Peyer's patch (tissue), 4 donors: ENCODE results near the gene WRNIP1. TPM values are rescaled to one million over a fixed set of nuclear protein-coding genes. Genes with fewer than 3 reads are reported as not detected.

Source experiments
- DNase-seq, 3 donors: peaks; one replicate each; pipeline ENCODE4 v3.0.0-alpha.2; 2017 to 2019
- H3K27ac ChIP-seq, 4 donors: fragments of 200-600 bp; sonication (generic); one replicate each; pipeline ENCODE4 v1.5.1; 2016 to 2019
- H3K27me3 ChIP-seq, 2 donors: fragments of 200-600 bp; sonication (generic); one replicate each; pipeline ENCODE4 v1.5.1; 2019
- H3K36me3 ChIP-seq, 3 donors: fragments of 200-600 bp; sonication (generic); one replicate each; pipeline ENCODE4 v1.5.1; 2016 to 2019
- H3K4me1 ChIP-seq, 4 donors: fragments of 200-600 bp; sonication (generic); one replicate each; pipeline ENCODE4 v1.5.1; 2016 to 2019
- H3K4me3 ChIP-seq, 4 donors: fragments of 200-600 bp; sonication (generic); 1 replicate in 3 of 4; 2 replicates in 1 of 4; pipeline ENCODE4 v1.5.1; 2016 to 2019; ENCODE audit warnings: mild to moderate bottlenecking in 1 of 4
- H3K9me3 ChIP-seq, 4 donors: fragments of 200-600 bp; sonication (generic); one replicate each; pipeline ENCODE4 v1.5.1; 2016 to 2019; ENCODE audit warnings: mild to moderate bottlenecking in 1 of 4
- POLR2A ChIP-seq, 2 donors: fragments of 450-650 bp; IDR thresholded peaks; one replicate each; pipeline ENCODE4 v1.5.1; 2017; ENCODE audit warnings: antibody characterized with exemption in 2 of 2, mild to moderate bottlenecking in 2 of 2, moderate library complexity in 2 of 2
- total RNA-seq, 4 donors: library from RNA; depleted of rRNA; stranded (reverse); fragments of >200 nt; gene quantifications; one replicate each; pipeline ENCODE4 v1.1.0, GENCODE V29; 2016
- TF ChIP-seq, protein P1 (sequence below), 6 experiments: fragments of 450-650 bp in 4 of 6; fragments of 200-600 bp in 2 of 6; sonication (generic) in 1 of 6; IDR thresholded peaks; one replicate each; pipeline ENCODE4 v1.5.1; 2017 to 2019; ENCODE audit warnings: antibody characterized with exemption in 6 of 6, mild to moderate bottlenecking in 3 of 6, moderate library complexity in 1 of 6

The WRNIP1 gene
- total RNA-seq, 4 donors from 2014 or later = 34.7 to 48.2 (median 39.6) TPM

DNA sequence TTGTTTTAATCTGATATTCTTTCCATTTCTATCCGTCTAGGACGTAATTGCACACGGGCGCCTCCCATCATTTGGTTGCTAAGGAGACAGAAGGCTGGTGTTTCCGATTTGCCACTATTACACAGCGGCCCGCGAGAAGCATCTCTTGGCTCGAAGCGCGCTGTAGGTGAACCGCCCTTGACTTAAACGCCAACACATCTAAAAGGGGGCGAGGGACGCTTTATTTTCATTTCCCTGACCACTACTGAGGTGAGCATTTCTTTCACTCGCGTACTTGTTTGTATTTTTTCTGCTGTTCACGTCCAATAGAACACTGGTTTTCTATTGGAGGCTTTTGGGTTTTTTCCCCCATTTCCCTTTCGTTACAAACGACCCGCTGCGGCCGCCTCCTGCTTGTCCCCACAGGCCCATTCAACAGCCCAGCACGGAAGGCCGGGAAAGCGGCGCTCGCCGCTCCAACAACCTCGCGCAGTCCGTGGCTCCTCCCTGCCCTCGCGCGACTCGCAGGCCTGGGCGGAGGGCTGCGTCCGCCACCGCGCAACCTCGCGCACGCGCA, 505 bp upstream of the WRNIP1 start:
- Histone ChIP-seq H3K4me1 (peaks cover 0 to 23% (median 5%) of the 10 kb centered on the region in 4 donors), H3K36me3 (no peaks in the 10 kb centered on the region), H3K4me3 (peak overlapping the region; percentile 46 to 69 (median 54)), H3K27ac (peak overlapping the region; percentile 71 to 97 (median 90)), H3K27me3 (no peaks in the 10 kb centered on the region), H3K9me3 (no peaks in the 10 kb centered on the region)
- peak in 2 of 3 donors; percentile 59 to 76 for DNase-seq
- peak in 1 of 2 donors; percentile 2 for TF ChIP-seq POLR2A (IDR thresholded peaks at IDR 0.05)
- TF ChIP-seq, protein P1, sequence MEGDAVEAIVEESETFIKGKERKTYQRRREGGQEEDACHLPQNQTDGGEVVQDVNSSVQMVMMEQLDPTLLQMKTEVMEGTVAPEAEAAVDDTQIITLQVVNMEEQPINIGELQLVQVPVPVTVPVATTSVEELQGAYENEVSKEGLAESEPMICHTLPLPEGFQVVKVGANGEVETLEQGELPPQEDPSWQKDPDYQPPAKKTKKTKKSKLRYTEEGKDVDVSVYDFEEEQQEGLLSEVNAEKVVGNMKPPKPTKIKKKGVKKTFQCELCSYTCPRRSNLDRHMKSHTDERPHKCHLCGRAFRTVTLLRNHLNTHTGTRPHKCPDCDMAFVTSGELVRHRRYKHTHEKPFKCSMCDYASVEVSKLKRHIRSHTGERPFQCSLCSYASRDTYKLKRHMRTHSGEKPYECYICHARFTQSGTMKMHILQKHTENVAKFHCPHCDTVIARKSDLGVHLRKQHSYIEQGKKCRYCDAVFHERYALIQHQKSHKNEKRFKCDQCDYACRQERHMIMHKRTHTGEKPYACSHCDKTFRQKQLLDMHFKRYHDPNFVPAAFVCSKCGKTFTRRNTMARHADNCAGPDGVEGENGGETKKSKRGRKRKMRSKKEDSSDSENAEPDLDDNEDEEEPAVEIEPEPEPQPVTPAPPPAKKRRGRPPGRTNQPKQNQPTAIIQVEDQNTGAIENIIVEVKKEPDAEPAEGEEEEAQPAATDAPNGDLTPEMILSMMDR (IDR thresholded peaks at IDR 0.05) = no peak

DNA sequence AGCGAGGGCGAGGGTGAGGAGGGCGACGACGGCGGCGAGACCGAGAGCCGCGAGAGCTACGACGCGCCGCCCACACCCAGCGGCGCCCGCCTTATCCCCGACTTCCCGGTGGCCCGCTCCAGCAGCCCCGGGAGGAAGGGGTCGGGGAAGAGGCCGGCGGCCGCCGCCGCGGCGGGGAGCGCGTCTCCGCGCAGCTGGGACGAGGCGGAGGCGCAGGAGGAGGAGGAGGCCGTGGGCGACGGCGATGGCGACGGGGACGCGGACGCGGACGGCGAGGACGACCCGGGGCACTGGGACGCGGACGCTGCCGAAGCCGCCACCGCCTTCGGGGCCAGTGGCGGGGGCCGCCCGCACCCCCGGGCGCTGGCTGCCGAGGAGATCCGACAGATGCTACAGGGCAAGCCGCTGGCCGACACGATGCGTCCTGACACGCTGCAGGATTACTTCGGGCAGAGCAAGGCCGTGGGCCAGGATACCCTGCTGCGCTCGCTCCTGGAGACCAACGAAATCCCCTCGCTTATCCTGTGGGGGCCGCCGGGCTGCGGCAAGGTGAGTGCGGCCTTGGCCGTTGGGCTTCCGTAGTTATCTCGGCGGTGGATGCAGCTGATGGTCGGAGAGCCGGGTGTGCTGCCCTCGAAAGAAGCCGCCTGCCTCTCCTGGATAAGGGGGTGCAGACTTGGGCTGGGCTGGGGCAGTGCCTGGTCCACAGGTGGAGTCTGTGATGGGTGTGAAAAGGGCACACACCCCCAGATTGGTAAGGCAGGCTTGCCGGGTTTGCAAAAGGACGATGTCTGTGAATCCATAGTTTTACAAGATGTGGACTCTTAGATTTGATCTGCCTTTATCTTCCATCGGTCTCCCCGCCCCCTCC, 938 bp downstream of the WRNIP1 start:
- H3K36me3 ChIP-seq = peaks cover 0 to 7% (median 0%) of the 10 kb centered on the region in 3 donors
- no peaks in the 10 kb centered on the region for H3K9me3 ChIP-seq
- TF ChIP-seq, protein P1 (IDR thresholded peaks at IDR 0.05) = no peak
- TF ChIP-seq POLR2A (IDR thresholded peaks at IDR 0.05) = no peak
- H3K4me3 ChIP-seq = peak overlapping the region; percentile 69 to 94 (median 82)
- H3K27ac ChIP-seq = peak overlapping the region; percentile 89 to 98 (median 96)
- peak; percentile 38 to 78 (median 65) for DNase-seq
- no peaks in the 10 kb centered on the region for H3K27me3 ChIP-seq
- peaks cover 0 to 30% (median 5%) of the 10 kb centered on the region in 4 donors for H3K4me1 ChIP-seq

DNA sequence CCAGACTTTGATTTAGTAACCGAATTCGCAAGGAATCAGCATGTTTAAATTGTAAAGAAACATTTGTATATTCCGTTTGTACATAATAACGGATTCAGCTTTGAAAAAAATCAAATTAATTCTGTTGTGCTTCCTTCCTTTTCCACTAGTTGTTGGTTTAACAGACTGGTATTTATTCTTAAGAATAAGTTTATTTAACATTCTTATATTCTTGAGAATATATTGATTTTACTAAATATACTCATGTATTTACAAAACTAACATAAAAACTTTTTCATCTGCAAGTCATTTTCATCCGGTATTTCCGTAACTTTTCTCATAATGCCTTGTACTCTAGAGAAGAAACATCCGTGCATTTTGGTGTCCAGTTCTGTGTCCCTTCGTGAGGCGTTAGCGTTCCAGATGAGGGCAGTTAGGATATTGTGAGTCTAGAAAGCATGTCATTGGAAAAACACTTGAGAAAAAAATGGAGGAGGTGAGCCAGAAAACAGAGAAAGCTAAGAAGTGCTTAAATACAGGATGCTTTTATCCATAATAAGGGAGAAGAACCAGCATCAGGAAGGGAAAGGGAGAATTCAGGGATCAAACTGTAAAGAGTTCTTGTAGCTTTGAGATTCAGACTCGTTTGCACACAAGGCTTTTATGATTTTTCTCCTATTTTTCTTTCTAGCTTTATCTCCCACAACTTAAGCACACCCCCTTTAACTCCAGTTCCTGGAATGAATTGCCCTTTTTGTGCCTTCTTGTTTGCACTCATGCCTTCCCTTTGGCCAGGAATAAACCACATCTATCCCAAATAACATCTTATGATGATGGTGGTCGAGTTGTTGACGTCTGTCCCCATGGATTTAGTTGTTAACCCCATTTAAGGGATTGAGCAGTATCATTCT, 1.8 kb downstream of the WRNIP1 start:
- H3K4me1 ChIP-seq = peaks cover 0 to 30% (median 5%) of the 10 kb centered on the region in 4 donors
- H3K27ac ChIP-seq = peak overlapping the region in 2 of 4 donors; percentile 95 to 97

DNA sequence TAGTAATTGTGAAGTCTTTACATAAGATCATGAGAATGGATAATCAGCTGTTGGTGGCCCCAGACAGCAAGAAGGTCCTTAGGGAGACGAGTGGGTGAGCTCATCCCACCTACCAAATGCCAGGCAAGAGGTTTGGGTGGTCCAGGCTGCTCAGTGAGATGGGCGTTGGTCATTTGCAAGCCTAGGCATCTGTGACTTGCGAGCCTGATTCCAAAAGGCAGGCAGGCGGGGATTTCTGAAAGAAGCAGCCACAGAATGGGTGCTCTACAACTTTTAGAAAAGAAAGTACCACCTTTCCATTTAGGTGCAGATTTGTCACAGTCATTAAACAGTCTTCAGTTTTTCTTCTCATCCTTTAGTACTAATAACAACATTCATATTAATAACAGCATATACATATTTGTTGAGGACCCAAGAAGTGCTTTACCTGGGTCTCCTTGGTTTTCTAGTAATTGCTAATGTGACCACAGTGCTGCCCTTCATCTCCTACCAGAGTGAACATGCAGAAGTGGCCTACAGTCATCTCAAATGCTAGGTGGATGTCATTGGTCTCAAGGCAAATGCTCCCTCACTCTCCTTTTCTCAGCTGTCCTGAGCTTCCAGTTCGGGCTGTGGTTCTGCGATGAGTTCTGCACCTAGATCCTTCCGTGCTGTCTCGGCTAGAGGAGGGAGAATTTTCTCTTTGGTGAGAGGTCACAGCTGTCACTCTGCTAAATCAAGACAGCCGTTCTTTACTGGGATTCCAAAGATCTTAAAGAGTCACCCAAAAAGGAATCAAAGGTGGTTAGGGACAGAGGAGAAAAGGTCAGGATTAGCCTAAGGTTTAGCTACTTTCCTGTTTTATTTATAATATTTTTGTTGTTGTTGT, 2.7 kb downstream of the WRNIP1 start:
- H3K27ac ChIP-seq = no peak overlapping the region
- no peaks in the 10 kb centered on the region for H3K9me3 ChIP-seq
- H3K36me3 ChIP-seq = peaks cover 0 to 21% (median 0%) of the 10 kb centered on the region in 3 donors
- DNase-seq = no peak
- TF ChIP-seq POLR2A (IDR thresholded peaks at IDR 0.05) = no peak
- TF ChIP-seq, protein P1 (IDR thresholded peaks at IDR 0.05) = no peak
- H3K4me1 ChIP-seq = peaks cover 0 to 30% (median 5%) of the 10 kb centered on the region in 4 donors
- no peaks in the 10 kb centered on the region for H3K27me3 ChIP-seq
- H3K4me3 ChIP-seq = peak overlapping the region; percentile 1 to 94 (median 82)

More for the DNA sequence above, 1.8 kb downstream of the WRNIP1 start:
- no peaks in the 10 kb centered on the region for H3K27me3 ChIP-seq
- peaks cover 0 to 16% (median 0%) of the 10 kb centered on the region in 3 donors for H3K36me3 ChIP-seq
- no peaks in the 10 kb centered on the region for H3K9me3 ChIP-seq
- TF ChIP-seq, protein P1 (IDR thresholded peaks at IDR 0.05) = peak in 1 of 6 experiments; percentile 9
- TF ChIP-seq POLR2A (IDR thresholded peaks at IDR 0.05) = no peak
- H3K4me3 ChIP-seq = peak overlapping the region; percentile 69 to 94 (median 82)
- DNase-seq = no peak
